Left colon (tissue), 2 donors: ENCODE data around the gene NFKBIA. TPM values are rescaled to one million over a fixed set of nuclear protein-coding genes. Genes with fewer than 3 reads are reported as not detected.
"Not testable (repeated sequence)": the region's sequence is repeated elsewhere in the genome, so short reads cannot be mapped to it uniquely, and the experiment has no call there.

Experiments used
- ATAC-seq: fragments of 200-7000 bp; cut with Tn5 transposase; one replicate; pipeline ENCODE4 v1.9.1; 2020; ENCODE audit warnings: mild to moderate bottlenecking, moderate library complexity
- DNase-seq, 2 donors: peaks; one replicate each; pipeline ENCODE4 v3.0.0-alpha.2; 2020
- intact Hi-C, 2 donors: fragments of 100-400 bp; cut with DNase I in 1 of 2; cut with micrococcal nuclease in 1 of 2; formaldehyde crosslinking; loops; one replicate each; pipeline versions ENCODE4 v1.11.2 to v1.14.0; 2022; cut with DNase I, micrococcal nuclease
- long read RNA-seq: library from polyadenylated mRNA; unstranded; transcript quantifications from one replicate; pipeline ENCODE4 v2.0.0, GENCODE V29; 2021
- total RNA-seq, 2 donors: library from RNA; stranded (reverse); fragmentation: NEBNext Ultra II Directional; extraction: Animal tissue kit (Norgen Biotek cat#: 25700); gene quantifications; one replicate each; pipeline ENCODE4 v1.2.1, GENCODE V29; 2021
- donor health status: DM: no; HTN: no; CAD: no.
- donor health status: DM: yes; HTN: yes; CAD: no.

Gene NFKBIA, protein sequence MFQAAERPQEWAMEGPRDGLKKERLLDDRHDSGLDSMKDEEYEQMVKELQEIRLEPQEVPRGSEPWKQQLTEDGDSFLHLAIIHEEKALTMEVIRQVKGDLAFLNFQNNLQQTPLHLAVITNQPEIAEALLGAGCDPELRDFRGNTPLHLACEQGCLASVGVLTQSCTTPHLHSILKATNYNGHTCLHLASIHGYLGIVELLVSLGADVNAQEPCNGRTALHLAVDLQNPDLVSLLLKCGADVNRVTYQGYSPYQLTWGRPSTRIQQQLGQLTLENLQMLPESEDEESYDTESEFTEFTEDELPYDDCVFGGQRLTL
- 100 to 1,000 TPM; 150 to 193 TPM for total RNA-seq
- long read RNA-seq, transcript NFKBIA-201 (6 exons, 1,558 nt): major isoform, 58 of 96 reads
- long read RNA-seq, partial matches to known transcripts: 24 of 96 reads
- long read RNA-seq, other reads (novel, unspliced or antisense): 9 of 96 reads

DNA sequence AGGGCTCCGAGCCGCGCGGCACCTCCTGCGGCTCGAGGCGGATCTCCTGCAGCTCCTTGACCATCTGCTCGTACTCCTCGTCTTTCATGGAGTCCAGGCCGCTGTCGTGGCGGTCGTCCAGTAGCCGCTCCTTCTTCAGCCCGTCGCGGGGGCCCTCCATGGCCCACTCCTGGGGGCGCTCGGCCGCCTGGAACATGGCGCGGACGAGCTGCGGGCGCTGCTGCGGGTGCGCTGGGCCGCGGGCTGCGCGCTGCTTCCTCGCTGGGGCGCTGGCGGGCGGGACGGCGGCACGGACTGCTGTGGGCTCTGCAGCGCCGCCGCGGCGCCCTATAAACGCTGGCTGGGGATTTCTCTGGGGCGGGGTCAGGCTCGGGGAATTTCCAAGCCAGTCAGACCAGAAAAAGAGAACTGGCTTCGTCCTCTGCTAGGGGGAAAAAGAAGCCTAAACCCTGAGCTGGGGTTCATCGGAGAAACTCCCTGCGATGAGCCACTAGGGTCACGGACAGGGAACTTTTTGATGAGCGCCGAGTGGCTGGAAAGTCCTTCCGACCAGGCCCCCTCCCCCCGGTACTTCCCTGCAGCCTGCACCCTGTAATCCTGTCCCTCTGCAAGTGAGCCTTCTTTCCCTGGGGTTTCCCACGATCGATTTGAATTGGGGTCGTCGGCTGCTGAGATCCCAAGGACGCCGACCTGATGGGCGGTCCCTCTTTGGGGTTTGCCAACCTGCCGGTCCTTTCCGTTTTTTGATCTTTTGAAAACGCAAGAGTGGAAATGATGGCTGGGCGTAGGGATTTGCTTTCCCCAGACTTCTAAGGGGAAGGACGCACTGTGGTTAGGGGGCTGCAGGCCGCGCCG is at the start of gene NFKBIA:
Gene NFKBIA (minus strand): TSS at position 301 of the 855 bp plus-strand sequence. CDS start 105 bp downstream, at position 196.
- peak; percentile 90 to 94 for DNase-seq
- peak; percentile 71 for ATAC-seq
- intact Hi-C loops: loop anchor here (5.0 to 10.0 kb wide), 3 partner anchors 62 to 120 kb away; partner anchors contain the start of gene PSMA6 (in 1 of the 2)

DNA sequence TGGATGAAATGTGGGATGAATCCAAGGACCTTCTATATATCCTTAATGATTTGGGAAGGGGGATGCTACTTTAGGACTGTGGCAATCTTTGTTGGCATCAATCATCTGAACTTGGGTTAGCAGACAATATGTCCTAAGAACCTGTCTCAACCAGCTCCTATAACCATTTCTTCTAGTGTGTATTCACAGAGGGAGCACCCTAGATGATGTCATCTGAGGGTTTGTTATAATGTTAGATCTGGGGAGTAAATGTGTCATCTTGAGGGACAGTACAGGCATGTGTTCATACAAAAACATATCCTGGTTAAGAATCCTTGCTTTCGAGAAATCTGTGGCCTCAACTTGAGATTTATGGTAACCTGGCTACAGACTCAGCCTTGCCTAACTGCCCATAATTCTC is 41.9 kb upstream of the NFKBIA start:
- ATAC-seq (no peak), DNase-seq (no peak)
- intact Hi-C loops: no loop called here

DNA sequence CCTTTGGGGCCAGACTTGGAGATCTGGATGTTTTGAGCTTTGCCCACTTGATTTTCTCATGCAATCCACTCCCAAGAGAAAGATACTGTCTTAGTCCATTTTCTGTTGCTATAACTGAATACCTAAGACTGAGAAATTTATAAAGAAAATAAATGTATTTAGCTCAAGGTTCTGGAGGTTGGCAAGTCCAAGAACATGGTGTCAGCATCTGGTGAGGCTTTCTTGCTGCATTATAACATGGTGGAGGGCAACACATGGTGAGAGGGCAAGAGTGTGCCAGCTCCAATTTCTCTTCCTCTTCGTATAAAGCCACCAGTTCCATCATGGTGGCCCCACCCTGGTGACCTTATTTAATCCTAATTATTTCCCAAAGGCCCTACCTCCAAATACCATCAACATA is 39.6 kb upstream of the NFKBIA start:
- ATAC-seq: no peak
- intact Hi-C loops: no loop called here

DNA sequence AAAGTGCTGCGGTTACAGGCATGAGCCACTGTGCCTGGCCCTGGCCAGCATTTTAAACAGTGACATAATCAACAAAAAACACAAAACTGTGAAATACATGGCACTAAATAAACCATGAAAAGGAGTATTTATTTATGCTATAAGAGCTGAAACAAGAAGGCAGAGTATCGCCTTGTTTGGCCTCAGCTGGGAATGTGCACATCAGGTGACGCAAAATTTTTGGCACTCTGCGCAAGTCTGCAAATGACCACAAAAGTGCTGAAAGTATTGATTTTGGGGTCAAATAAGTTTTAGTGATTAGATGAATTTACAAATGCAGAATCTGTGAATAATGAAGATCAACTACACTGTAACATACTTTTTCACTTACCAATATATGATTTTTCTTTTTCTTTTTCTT is 36.6 kb upstream of the NFKBIA start:
- ATAC-seq (no peak), DNase-seq (no peak)
- intact Hi-C loops: no loop called here

More for the DNA sequence above, 39.6 kb upstream of the NFKBIA start:
- no peak for DNase-seq

DNA sequence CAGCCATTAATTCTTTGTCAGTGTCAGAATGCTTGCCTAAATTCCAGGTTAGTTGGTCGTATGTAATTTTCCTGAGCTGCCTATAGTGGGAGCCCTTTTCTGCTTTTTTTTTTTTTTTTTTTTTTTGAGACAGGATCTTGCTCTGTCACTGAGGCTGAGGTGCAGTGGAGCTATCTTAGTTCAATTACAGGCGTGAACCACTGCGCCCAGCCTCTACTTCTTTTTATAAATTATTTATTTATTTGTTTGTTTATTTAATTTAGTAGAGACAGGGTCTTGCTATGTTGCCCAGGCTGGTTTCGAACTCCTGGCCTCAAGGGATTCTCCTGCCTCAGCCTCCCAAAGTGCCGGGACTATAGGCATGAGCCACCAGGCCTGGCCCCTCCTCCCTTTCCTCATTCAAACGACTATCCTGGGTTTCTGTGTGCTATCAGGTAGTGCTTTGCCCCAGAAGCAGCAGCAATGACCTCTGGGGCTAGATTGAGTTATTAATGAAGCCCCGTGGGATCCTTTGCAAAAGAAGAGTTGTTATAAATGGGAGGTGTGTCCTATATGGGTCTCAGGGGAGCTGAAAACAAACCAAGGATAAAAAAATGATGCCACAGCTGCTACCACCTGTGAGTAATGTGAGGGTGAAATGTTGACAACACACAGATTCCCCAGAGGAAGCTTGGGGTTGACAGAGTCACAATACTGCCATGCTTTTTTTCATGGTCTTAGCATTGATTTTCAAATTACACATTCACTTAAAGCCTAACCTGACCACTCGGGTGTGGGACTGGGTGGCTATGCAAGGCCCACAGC is 34.6 kb upstream of the NFKBIA start:
- ATAC-seq (no peak), DNase-seq (no peak)
- intact Hi-C loops: no loop called here

DNA sequence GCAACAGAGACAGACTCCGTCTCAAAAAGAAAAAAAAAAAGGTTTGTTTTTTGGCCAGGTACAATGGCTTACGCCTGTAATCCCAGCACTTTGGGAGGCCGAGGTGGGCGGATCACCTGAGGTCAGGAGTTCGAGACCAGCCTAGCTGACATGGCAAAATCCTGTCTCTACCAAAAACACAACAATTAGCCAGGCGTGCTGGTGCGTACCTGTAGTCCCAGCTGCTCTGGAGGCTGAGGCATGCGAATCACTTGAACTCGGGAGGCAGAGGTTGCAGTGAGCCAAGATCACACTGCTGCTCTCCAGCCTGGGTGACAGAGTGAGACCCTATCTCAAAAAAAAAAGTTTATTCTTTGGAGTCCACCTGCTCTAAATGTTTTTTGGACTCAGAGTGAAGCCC is 33.9 kb upstream of the NFKBIA start:
- ATAC-seq, intact Hi-C loops, DNase-seq: not testable (repeated sequence)

DNA sequence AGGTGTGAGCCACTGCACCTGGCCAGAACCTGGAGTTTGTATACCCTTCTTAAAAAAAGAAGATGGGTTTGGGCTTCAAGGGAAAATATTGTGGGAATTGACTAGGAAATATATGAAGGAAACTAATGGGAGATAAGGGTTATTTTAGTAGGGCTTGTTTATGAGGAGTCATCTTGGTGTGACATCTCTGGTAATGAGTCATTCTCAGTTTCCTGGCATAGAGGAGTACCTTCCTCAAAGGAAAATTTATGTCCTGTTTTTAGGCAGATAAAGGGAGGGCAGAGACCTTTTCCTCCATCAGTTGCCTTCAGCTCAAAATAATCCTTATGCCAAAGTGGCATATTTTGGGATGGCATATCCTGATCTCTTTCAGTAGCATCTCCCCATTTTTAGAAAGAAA is 30.6 kb upstream of the NFKBIA start:
- ATAC-seq (no peak), DNase-seq (no peak)
- intact Hi-C loops: no loop called here

DNA sequence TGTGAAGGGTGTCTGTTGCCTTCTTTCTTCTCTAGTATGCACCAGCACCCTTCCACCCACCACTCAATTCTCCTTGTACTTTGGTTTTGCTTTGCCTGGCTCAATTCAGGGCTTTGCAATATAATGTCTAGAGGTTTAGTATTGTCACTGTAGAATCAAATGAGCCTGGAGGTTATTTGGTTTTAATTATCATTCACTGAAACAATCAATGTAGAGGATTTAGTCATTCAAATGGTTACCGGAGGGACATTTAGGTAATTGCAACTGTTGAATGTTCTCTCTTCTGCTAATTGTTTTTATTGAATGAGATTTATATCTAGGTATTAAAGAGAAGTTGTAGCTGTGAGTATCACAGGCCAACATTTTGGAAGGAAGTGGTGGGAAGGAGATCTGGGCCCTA is 29.3 kb upstream of the NFKBIA start:
- DNase-seq (no peak), ATAC-seq (no peak)
- intact Hi-C loops: no loop called here

DNA sequence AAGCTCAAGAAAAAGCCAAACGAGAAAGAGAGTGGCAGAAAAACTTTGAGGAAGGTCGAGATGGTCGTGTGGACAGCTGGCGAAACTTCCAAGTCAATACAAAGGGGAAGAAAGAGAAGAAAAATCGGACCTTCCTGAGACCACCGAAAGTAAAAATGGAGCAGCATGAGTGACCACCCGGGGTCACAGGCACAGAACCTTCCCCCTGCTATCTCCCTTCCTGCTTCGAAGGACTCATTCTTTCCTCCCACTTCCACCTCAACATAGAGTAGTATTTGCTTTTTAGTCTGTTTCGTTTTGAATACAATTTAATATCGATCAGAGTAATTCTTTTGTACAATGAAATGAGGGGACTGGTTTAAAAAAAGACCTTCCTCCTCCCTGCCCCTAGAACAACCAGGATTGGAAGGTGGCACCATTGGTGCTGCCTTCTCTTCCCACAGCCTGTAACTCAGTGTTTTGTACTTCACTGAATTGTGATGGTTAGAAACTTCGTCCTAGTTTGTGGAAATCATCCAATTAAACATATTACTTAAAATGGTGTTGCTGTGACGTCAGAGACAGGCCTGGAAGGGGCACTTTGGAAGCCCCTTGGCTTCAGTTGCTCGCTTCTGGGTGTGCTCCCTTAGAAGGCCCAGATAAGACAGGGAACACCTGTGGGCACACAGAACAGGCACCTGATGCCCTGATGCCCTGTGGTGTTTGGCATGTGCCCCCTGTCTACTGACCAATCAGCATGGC is 26.1 kb upstream of the NFKBIA start:
- intact Hi-C loops: no loop called here
- no peak for ATAC-seq
- no peak for DNase-seq

DNA sequence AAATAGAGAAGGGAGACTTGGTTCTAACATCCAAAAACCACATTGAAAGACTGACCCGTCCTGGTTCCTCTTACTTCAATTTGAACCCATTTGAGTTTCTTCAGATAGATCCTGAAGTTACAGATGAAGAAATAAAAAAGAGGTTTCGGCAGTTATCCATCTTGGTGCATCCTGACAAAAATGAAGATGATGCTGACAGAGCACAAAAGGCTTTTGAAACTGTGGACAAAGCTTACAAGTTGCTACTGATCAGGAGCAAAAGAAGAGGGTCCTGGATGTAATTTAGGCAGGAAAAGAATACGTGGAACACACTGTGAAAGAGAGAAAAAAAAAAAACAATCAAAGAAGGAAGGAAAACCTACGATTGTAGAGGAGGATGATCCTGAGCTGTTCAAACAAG is 25.4 kb upstream of the NFKBIA start:
- ATAC-seq: no peak
- no peak for DNase-seq
- intact Hi-C loops: no loop called here

DNA sequence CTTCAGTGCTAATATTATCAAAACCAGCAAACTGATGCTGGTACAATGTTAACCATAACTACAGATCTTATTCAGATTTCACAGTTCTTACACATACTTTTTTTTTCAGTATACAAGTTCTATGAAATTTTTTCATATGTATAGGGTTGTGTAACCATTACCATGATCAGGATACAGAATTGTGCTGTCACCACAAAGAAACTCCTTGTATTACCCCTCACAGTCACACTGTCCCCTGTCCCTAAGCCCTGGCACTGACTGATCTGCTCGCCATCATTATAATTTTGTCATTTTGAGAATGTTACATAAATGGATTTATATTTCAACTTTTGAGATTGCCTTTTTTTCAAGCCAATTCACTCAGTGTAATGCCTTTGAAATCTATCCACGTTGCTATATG is 21.3 kb upstream of the NFKBIA start:
- no peak for DNase-seq
- ATAC-seq: no peak
- intact Hi-C loops: no loop called here

DNA sequence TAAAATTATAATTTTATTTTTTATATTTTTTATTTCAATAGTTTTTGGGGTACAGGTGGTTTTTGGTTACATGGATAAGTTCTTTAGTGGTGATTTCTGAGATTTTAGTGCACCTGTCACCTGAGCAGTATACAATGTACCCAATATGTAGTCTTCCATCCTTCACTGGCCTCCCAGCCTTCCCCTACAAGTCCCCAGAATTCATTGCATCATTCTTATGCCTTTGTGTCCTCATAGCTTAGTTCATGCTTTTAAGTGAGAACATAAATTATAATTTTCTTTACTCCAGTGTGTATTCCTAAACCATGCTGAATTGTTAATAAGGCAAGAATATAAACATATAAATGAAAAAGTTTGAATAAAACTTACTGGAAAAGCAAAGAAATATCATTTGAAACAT is 19.1 kb upstream of the NFKBIA start:
- intact Hi-C loops: no loop called here
- no peak for ATAC-seq

DNA sequence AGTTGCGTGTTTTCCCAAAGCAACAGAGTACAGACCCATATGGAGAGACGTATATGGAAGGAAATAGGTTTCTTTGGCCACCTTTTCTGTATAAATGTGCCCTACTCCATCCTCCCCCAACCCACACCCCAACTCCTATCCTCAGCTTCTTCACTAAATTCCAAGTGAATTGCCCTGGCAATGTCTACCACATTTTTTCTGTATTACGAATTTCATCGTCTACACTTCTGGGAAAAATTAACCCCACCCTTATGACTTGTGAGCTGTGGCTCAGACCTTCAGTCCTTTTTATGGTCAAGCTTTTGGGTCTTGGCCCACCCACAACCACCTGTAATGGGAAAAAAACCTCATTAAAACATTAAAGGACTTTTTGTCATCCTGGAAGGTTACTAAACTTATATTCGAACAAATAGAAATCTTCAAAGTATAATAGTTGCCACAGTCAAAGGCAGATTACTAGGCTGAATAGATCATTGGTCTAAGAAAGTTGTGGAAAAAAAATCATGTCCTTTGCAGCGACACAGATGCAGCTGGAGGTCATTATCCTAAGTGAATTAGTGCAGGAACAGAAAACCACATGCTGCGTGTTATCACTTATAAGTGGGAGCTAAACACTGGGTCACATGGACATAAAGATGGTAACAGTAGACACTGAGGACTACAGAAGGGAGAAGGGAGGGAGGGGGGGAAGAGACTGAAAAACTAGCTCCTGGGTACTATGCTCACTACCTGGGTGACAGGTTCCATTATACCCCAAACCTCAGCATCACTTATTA is 15.7 kb upstream of the NFKBIA start:
- ATAC-seq: no peak
- intact Hi-C loops: no loop called here
- DNase-seq: no peak

More for the DNA sequence above, 19.1 kb upstream of the NFKBIA start:
- no peak for DNase-seq

DNA sequence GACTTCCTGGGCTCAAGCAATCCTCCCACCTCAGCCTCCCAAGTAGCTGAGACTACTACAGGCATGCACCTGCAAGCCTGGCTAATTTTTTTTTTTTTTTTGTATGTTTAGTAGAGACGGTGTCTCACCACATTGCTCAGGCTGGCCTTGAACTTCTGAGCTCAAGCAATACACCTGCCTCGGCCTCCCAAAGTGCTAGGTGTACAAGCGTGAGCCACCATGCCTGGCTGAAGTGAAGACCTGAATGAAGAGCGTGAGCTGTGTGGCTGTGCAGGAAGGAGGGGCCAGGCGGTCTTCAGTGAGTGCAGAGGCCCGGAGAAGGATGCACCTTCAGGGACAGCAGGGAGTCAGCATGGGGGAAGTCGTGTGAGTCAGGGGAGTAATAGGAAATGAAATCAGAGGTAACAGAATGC is 14.9 kb upstream of the NFKBIA start:
- ATAC-seq (no peak), DNase-seq (no peak)
- intact Hi-C loops: loop anchor here in 1 of 2 donors (5.0 kb wide), 1 partner anchor 277 kb away; no protein-coding TSS in a partner anchor

DNA sequence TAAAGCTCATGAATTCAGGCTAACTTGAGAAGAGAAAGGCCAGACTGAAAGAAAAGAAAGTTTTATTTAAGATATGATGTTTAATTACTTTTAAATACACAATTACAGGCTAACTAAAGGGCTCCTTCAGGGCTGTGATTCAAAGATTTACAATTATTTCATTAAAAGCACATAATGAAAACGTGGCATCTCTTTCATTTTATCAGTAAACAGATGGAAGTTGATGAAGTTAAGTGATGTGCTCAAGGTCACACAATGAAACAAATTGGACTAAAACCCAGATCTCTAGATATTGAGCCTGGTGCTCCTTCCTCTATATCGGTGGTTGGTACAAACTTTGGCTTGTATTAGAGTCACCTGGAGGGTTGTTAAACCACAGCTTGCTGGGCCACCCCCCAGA is 13.5 kb upstream of the NFKBIA start:
- intact Hi-C loops: loop anchor here in 1 of 2 donors (5.0 kb wide), 1 partner anchor 276 kb away; no protein-coding TSS in a partner anchor
- DNase-seq (no peak), ATAC-seq (no peak)

DNA sequence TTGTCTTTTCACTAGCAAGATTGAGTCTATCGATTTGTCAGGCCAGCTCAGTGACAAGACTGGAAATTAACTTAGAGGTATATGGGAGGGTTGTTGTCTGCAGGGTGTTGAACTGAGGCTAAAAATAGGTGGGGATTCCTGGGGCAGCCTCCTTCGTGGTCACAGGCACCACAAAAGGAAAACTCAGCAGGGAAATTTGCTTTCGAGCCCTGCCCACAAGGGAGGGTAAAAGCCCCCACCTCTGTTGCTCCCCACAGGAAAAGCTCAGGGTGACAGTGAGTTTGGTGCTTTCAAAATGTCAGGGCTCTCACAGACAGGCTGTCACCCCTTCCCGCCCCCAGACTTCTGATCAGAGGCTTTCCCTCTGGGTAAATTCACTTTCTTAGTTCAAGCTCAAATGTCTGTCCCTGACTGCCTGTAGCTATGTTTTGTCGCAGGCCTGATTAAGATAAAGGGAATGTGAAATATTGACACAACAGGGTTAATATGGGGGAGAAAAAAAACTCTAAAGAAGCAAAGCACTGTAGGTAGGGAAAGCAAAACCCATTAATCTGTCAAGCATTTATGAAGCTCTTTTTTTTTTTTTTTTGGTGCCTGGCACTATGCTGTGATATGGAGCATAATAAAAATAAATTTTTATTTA is 11.7 kb upstream of the NFKBIA start:
- DNase-seq (no peak), ATAC-seq (no peak)
- intact Hi-C loops: loop anchor here in 1 of 2 donors (5.0 kb wide), 1 partner anchor 274 kb away; no protein-coding TSS in a partner anchor

DNA sequence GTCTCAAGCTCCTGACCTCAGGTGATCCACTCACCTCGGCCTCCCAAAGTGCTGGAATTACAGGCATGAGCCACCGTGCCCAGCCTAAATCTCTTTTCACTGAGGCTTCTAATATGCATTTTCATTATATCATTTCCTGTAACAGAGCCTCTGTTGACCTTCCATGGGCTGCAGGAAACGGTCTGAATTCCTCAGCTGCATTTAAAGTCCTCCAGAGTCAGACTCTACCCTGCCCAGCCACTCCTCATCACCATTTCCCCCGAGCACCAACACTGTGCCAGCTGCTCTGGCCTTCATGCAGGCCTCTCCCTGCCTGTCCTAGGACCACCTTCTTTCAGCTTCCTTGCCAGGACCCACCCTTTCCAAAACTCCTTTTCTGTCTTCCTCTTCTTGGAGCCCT is 9.8 kb upstream of the NFKBIA start:
- no peak for DNase-seq
- ATAC-seq: peak; percentile 84
- intact Hi-C loops: loop anchor here in 1 of 2 donors (5.0 kb wide), 3 partner anchors 197 to 292 kb away; partner anchors contain the start of genes PPP2R3C and PRORP
